GM21786 (cell line): ENCODE measurements around the gene AKAP7.
"Not testable (repeated sequence)": the region's sequence is repeated elsewhere in the genome, so short reads cannot be mapped to it uniquely, and the experiment has no call there.

Experiments used
- ATAC-seq: cut with Tn5 transposase; IDR thresholded peaks from one replicate; pipeline ENCODE4 v1.9.1; 2021; ENCODE audit not compliant: unreplicated experiment

The AKAP7 gene

GRCh38 chr6:131288214-131288613 lies 152.9 kb downstream of the AKAP7 start:
- ATAC-seq: no peak

- no peak for ATAC-seq
Measured at GRCh38 chr6:131290955-131291354, 155.7 kb downstream of the AKAP7 start.

GRCh38 chr6:131292145-131292938 lies 157.1 kb downstream of the AKAP7 start:
- no peak for ATAC-seq

- ATAC-seq: no peak
Measured at GRCh38 chr6:131293472-131293911, 158.2 kb downstream of the AKAP7 start.

DNA sequence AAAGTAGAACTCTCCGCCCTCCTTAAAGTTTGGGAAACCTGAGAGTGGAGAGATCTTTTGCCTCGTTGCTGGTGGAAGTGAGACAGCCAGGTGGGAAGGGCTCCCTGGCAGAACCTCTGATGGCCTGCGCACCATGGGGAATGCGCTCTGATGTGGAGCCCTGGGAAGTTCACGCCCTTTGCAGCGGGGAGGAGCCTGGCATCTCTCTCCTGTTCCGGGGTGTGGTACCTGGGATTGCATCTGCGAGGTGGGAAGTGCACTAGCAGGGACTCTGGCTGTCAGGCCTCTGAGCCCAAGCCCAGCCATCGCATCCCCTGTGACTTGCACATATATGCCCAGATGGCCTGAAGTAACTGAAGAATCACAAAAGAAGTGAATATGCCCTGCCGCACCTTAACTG lies 159.8 kb downstream of the AKAP7 start:
- ATAC-seq: no peak

GRCh38 chr6:131300826-131301225 lies 165.6 kb downstream of the AKAP7 start:
- not testable (repeated sequence) for ATAC-seq

DNA sequence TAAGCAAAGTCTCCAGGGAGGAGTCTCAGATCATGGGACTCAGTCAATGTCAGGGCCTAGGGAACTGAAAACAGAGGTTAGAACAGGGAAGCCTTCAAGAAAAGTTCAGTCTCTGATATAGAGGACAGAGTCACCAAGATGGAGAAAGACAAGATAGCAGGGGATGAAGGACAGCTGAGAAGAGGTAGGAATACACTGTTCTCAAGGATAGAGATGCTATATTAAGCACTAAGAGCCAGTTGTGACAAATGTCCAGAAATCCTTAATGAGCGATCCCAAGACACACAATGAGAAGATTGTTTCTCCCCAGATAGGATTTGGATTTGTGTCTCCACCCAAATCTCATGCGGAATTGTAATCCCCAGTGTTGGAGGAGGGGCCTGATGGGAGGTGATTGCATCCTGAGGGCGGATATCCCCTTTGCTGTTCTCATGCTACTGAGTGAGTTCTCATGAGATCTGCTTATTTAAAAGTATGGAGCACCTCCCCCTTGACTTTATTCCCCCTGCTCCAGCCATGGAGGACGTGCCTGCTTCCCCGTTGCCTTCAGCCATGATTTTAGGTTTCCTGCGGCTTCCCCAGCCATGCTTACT lies 168.2 kb downstream of the AKAP7 start:
- ATAC-seq: no peak

- ATAC-seq: no peak
Measured at GRCh38 chr6:131305037-131305850, 170.0 kb downstream of the AKAP7 start.

- ATAC-seq: no peak
Measured at GRCh38 chr6:131309437-131309836, 174.2 kb downstream of the AKAP7 start.

DNA sequence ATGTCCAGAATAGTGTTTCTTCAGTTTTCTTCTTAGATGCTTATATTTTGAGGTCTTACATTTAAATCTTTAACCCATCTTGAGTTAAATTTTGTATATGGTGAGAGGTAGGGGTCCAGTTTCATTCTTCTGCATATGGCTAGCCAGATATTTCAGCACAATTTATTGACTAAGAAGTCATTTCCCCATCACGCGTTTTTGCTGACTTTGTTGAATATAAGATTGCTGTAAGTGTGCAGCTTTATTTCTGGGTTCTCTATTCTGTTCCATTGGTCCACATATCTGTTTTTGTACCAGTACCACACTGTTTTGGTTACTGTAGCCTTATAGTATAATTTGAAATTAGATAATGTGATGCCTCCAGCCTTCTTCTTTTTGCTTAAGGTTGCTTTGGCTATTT lies 179.6 kb downstream of the AKAP7 start:
- ATAC-seq: no peak

GRCh38 chr6:131316654-131317053 lies 181.4 kb downstream of the AKAP7 start:
- ATAC-seq: no peak

DNA sequence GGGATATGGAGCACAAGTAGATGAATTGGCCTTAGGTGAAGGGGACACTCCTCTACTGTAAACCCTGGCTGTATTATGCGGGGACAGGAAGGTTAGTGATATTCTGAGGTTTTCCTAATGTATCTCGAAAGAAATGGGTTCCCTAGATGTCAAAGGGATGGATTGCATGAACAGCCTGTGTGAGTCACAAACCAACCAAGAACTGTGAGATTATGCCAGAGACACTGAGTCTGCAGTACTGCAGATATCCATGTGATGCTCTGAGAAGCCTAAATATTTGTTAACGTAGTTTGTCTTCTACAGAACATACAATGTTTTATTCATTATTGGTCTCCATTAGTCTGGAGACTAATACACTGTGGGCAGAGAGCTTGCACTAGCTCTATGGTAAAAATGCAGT lies 182.2 kb downstream of the AKAP7 start:
- ATAC-seq: no peak

DNA sequence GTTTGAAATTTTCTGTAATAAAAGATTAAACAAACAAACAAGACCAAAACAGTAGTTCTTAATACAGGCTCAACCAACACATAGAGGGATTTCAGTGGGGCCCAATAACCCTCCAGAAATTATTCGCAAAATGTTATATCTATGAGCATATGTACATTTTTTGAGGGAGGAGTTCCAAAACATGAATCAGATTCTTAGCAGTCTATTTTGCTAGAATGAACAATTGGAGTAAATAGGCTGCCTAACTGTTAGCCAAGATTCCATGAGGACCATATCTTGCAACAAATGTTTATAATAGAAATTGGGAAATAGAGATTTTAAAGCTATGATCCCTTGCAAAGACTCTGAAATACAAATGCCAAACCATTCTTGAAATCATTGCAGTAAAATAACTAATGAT lies 186.3 kb downstream of the AKAP7 start:
- ATAC-seq: no peak

DNA sequence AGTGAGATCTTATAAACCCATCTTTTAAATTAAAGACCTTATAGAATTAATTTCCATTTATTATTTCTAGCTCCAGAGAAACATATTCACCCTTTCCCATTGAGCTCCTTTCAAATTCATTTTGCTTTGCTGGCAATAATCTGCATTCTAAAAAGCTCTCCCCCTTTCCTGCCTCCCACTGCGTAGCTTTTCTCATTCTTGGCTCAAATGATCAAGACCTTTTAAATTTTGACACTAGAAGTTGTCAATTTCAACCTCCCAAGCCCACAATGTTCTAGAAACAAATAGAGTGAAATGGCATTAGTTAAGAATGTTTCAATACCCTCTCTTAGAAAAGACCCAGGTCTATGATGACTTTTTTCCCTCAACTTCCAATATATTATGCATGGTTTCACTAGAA lies 186.9 kb downstream of the AKAP7 start:
- ATAC-seq: no peak

DNA sequence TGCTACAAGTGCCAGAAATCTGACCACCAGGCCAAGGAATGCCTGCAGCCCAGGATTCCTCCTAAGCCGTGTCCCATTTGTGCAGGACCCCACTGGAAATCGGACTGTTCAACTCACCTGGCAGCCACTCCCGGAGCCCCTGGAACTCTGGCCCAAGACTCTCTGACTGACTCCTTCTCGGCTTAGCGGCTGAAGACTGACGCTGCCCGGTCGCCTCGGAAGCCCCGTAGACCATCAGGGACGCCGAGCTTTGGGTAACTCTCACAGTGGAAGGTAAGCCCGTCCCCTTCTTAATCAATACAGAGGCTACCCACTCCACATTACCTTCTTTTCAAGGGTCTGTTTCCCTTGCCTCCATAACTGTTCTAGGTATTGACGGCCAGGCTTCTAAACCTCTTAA lies 190.4 kb downstream of the AKAP7 start:
- ATAC-seq: not testable (repeated sequence)

DNA sequence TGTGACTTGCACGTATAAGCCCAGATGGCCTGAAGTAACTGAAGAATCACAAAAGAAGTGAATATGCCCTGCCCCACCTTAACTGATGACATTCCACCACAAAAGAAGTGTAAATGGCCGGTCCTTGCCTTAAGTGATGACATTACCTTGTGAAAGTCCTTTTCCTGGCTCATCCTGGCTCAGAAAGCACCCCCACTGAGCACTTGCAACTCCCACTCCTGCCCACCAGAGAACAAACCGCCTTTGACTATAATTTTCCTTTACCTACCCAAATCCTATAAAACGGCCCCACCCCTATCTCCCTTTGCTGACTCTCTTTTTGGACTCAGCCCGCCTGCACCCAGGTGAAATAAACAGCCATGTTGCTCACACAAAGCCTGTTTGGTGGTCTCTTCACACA lies 193.5 kb downstream of the AKAP7 start:
- not testable (repeated sequence) for ATAC-seq

GRCh38 chr6:131331151-131331550 lies 195.9 kb downstream of the AKAP7 start:
- no peak for ATAC-seq

- no peak for ATAC-seq
Measured at GRCh38 chr6:131331873-131332781, 196.9 kb downstream of the AKAP7 start.
